Nephron (organoid): Measurements from ENCODE around the gene BBX.
A peak's percentile ranks its signal among the peaks of the same experiment; 100 is the strongest.

Source experiments
- H3K27ac Mint-ChIP-seq, 3 experiments: 2 replicates each; pipeline ENCODE4 v1.8.0; 2020; ENCODE audit warnings: mixed read lengths in 3 of 3, mild to moderate bottlenecking in 2 of 3, moderate library complexity in 1 of 3
- H3K27me3 Mint-ChIP-seq: 2 replicates; pipeline ENCODE4 v1.8.0; 2021; ENCODE audit warnings: low read depth, mild to moderate bottlenecking, moderate library complexity, mixed read lengths
- H3K36me3 Mint-ChIP-seq: 2 replicates; pipeline ENCODE4 v1.8.0; 2020; ENCODE audit warnings: low read depth, mixed read lengths
- H3K4me1 Mint-ChIP-seq: 2 replicates; pipeline ENCODE4 v1.8.0; 2020; ENCODE audit warnings: mixed read lengths
- H3K4me3 Mint-ChIP-seq, 3 experiments: 2 replicates each; pipeline ENCODE4 v1.8.0; 2020; ENCODE audit warnings: mild to moderate bottlenecking in 3 of 3, mixed read lengths in 3 of 3, moderate library complexity in 2 of 3
- H3K9me3 Mint-ChIP-seq: 2 replicates; pipeline ENCODE4 v1.8.0; 2020; ENCODE audit warnings: mixed read lengths
- TF ChIP-seq, protein P1 (sequence below), 3 experiments: fragments of 200-600 bp; sonication (generic); IDR thresholded peaks; one replicate each; pipeline ENCODE4 v1.5.0; 2021; ENCODE audit warnings: antibody characterized with exemption in 3 of 3; ENCODE audit not compliant: unreplicated experiment in 3 of 3

The BBX gene

DNA sequence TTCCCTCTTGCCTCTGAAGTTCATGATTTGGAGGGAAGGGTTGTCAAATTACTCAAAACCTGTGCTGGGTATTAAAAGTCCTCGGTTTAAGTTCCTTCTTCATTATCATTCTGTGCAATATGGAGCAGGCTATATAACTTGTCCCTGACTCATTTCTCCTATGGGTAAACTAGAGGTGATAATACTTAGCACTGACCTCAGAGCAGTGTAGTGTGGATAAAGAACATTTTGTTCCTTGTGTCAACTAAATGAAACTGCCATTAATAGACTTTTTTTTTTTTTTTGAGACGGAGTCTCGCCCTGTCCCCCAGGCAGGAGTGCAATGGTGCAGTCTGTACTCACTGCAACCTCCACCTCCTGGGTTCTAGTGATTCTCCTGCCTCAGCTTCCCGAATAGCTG is 2.2 kb upstream of the BBX start:
- Mint-ChIP-seq H3K9me3 (no peaks in the 10 kb centered on the region), H3K27me3 (no peaks in the 10 kb centered on the region), H3K36me3 (no peaks in the 10 kb centered on the region), H3K27ac (no peak overlapping the region), H3K4me1 (peaks cover 7% of the 10 kb centered on the region), H3K4me3 (no peak overlapping the region)
- TF ChIP-seq, protein P1, sequence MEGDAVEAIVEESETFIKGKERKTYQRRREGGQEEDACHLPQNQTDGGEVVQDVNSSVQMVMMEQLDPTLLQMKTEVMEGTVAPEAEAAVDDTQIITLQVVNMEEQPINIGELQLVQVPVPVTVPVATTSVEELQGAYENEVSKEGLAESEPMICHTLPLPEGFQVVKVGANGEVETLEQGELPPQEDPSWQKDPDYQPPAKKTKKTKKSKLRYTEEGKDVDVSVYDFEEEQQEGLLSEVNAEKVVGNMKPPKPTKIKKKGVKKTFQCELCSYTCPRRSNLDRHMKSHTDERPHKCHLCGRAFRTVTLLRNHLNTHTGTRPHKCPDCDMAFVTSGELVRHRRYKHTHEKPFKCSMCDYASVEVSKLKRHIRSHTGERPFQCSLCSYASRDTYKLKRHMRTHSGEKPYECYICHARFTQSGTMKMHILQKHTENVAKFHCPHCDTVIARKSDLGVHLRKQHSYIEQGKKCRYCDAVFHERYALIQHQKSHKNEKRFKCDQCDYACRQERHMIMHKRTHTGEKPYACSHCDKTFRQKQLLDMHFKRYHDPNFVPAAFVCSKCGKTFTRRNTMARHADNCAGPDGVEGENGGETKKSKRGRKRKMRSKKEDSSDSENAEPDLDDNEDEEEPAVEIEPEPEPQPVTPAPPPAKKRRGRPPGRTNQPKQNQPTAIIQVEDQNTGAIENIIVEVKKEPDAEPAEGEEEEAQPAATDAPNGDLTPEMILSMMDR (IDR thresholded peaks at IDR 0.05; ENCODE audit: unreplicated experiment in 3 of 3): no peak

DNA sequence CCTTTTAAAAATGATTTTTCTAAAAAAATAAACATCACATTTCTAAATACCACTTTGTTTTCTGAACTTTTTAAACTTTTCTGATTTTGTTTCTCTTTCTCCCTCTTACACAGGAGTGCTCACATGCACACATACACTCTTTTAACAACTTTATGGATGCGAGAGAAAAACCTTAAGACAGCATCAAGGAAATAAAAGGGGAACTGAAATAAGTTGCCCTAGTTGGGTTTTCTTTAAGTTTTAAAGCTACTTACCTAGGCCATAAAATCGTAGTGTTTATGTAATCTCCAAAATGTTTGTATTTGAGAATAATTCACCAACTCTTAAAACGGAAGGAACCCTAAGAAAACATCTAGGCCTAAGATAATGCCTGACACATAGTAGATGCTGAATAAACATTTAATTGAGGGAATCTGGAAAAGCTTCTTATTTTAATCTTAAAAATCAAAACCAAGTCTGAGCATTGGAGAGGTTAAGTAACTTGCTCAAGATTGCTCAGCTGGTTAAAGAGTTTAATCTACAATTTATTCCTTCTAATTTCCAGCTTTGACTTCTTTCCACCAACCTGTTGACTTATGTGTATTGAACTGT is 1.2 kb upstream of the BBX start:
- TF ChIP-seq, protein P1 (IDR thresholded peaks at IDR 0.05; ENCODE audit: unreplicated experiment in 3 of 3): no peak
- Mint-ChIP-seq H3K27ac (no peak overlapping the region), H3K9me3 (no peaks in the 10 kb centered on the region), H3K36me3 (no peaks in the 10 kb centered on the region), H3K4me3 (peak overlapping the region; percentile 28 to 61 (median 57)), H3K27me3 (no peaks in the 10 kb centered on the region), H3K4me1 (peaks cover 10% of the 10 kb centered on the region)

DNA sequence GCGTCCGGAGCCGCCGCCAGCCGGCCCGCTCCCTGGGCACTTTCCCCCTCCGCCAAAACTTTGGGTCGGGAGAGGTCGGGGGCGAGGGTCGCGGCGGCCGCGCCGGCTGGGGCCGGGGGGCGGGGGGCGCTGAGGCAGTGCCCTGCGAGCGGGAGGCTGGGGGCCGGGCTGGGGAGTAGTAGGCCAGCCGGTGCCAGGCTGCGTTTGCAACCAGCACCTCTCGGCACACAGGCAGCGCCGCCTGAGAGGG is 452 bp downstream of the BBX start:
- TF ChIP-seq, protein P1 (IDR thresholded peaks at IDR 0.05; ENCODE audit: unreplicated experiment in 3 of 3): no peak
- Mint-ChIP-seq H3K27ac (peak overlapping the region; percentile 96 to 99 (median 97)), H3K36me3 (peaks cover 15% of the 10 kb centered on the region), H3K9me3 (no peaks in the 10 kb centered on the region), H3K4me1 (peaks cover 16% of the 10 kb centered on the region), H3K4me3 (peak overlapping the region; percentile 89 to 97 (median 93)), H3K27me3 (no peaks in the 10 kb centered on the region)

DNA sequence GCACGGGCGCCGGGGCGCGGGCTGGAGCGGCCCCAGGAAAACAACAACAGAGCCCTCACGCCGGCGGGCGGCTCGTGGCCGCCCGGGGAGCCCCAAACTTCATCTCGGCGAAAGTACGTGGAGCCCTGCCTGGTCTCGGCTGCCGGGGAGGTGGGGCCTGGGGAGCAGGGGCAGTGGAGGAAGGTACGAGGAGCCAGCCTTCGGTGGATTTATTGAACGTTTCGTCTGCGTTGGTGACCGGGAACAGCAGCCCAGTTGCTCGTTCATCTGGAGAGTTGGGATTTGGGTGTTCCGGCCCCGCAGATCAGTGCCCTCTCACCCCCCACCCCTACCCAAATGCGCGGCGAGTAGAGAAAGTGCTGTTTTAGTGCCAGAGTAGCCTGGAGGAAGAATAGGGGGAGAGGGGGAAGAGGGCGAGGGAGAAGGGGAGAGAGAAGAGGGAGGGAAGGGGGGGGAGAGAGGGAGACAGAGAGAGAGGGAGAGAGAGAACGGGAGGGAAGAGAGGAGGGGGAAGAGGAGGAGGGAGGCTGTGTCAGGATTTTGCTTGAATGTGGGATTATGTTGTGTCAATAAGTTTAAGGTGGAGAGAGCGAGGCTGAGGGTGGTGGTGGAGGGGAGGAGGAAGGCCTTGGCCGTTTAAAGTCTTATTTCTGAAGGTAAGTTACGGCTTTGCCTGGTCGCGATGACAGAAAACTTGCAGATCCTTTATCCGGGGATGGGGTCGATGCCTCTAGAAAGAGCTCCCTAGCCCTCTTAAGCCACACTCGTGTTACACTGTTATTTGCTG is 970 bp downstream of the BBX start:
- Mint-ChIP-seq H3K27me3 (no peaks in the 10 kb centered on the region), H3K4me3 (peak overlapping the region; percentile 93 to 97 (median 97)), H3K9me3 (no peaks in the 10 kb centered on the region), H3K27ac (peak overlapping the region; percentile 96 to 99 (median 98)), H3K4me1 (peaks cover 16% of the 10 kb centered on the region), H3K36me3 (peaks cover 20% of the 10 kb centered on the region)
- TF ChIP-seq, protein P1 (IDR thresholded peaks at IDR 0.05; ENCODE audit: unreplicated experiment in 3 of 3): no peak

DNA sequence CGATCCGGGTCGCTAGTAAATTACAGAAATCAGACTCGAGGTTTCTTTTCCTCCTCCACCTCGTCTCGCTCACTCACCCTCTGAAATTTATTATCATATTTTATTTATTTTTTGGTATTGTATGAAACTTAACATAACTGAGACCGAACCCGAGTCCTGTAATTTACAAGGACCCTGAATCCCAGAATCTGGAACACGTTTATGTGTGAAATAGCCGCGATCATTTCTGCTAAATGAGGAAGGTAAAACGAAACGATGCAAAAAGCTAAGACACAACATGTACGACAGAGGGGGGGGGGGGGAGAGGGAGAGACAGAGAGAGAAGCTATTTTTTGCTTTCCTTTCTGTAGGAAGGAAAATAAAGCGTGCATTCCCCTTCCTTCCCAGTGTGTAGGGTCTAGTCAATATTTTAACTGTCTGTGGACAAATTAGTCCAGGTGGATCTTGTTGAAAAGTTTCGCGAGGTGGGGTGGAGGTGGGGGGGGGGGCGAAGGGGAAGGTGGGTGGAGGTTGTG is 1.6 kb downstream of the BBX start:
- Mint-ChIP-seq H3K36me3 (peaks cover 23% of the 10 kb centered on the region), H3K27ac (peak overlapping the region; percentile 96 to 99 (median 98)), H3K4me3 (peak overlapping the region; percentile 93 to 97 (median 97)), H3K27me3 (no peaks in the 10 kb centered on the region), H3K9me3 (no peaks in the 10 kb centered on the region), H3K4me1 (peaks cover 16% of the 10 kb centered on the region)
- TF ChIP-seq, protein P1 (IDR thresholded peaks at IDR 0.05; ENCODE audit: unreplicated experiment in 3 of 3): no peak
